ENCODE measurements around the gene EBF4. TPM values are rescaled to one million over a fixed set of nuclear protein-coding genes. Genes with fewer than 3 reads are reported as not detected.
A peak's percentile ranks its signal among the peaks of the same experiment; 100 is the strongest.

The EBF4 gene, protein sequence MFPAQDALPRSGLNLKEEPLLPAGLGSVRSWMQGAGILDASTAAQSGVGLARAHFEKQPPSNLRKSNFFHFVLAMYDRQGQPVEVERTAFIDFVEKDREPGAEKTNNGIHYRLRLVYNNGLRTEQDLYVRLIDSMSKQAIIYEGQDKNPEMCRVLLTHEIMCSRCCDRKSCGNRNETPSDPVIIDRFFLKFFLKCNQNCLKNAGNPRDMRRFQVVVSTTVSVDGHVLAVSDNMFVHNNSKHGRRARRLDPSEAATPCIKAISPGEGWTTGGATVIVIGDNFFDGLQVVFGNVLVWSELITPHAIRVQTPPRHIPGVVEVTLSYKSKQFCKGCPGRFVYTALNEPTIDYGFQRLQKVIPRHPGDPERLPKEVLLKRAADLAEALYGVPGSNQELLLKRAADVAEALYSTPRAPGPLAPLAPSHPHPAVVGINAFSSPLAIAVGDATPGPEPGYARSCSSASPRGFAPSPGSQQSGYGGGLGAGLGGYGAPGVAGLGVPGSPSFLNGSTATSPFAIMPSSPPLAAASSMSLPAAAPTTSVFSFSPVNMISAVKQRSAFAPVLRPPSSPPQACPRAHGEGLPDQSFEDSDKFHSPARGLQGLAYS
- polyA plus RNA-seq (ENCODE audit: insufficient read length) = 9.0 TPM

DNA sequence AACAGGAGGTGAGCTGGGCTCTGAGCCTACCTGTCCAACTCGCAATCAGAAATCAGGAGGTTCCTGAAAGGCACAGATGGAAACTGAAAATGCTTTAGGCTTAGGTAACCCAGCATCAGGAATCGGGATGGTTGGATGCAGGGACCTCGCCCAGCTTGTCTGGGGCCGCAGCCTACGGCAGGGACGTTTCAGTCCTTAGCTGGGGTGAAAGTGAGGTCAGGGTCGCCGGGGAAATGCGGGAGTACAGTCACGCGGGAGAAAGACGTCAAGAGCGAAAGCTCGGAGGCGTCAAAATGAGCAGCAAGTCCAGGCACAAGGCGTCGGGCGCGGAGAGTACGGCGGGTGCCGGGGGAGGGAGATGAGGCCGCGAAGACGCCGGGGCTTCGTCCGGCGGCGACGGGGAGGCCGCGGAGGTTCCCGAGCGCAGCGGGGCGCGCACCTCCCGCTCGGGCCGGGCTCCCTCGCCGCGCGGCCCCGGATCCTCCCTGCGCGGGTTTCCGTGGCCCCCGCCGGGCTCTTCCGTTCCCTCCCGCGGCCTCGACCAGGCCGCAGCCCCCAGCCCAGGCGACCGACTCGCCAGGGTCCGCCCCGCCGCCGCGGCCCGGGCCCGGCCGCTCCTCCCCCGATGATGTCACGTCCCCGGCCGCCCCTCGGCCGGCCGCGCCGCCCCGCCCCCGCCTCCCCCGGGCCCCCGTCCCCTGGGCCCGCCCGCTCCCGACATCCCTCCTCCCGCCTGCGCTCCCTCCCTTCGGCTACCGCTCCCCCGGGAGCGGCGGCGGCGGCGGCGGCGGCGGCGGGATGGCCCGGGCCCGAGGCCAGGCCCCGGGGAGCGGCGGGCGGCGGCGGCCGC, at the start of gene EBF4:
Gene EBF4 (plus strand): TSS at position 745 of the 850 bp plus-strand sequence. CDS start 866 bp downstream, outside the sequence.
- DNase-seq (ENCODE audit: low read depth) = no peak

DNA sequence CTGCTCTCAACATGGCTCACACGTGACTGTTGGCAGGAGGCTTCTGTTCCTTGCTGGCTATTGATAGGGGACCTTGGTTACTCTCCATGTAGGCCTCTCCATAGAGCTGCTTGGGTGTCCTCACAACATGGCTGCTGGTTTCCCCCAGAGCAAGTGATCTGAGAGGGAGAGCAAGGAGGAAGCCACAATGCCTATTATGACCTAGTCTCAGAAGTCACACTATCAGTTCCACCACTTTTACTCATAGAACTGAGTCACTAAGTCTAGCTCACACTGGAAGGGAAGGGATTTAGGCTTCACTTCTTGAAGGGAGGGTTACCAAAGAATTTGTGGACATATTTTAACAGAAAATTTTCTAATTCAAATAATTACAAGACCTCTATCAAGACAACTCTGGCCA, 48.9 kb upstream of the EBF4 start:
- no peak for DNase-seq (ENCODE audit: low read depth)

DNA sequence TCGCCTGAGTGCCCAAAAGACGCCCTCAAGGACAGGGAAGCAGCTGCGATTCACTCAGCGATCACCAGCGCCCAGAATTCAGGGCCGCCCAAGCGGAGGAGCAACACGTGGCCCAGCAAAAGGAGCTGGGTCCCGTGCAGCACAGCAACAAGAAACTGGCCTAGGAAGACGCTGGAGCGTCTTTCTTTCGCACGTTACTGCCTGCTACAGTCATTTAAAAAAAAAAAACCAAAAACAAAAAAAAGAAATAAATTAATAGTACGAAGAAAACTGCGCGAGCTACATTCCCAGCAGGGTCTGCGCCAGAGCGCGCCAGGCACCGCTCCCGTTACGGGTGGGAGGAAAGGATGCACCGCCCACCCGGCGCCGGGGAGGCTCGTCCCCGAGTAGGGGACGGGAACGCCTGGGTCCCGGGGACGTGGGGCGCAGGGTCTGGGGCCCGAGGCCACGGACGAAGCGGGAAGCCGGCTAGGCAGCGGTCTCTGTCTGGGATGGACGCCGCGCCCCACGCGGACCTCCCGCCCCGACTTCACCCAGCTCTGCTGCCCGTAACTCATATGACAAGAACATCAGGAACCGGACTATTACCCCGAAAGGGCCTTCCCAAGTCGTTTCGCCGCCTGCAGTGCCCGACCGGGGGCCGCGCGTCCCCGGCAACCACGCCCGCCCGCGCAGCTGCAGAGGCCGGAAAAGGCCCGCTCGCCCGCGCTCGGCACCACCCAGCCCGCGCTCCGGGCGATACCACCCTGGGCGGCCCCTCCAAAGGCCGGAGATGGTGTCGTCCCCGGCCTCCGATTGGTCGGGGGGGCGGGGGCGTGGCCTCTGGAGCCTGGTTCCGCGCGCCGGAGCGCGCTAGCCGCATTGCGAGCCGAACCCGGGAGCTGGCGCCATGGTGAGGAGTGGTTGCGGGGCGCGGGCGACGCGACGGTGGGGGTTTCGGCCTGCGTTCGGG, 40.5 kb upstream of the EBF4 start, which contains the start of gene NOP56:
Gene NOP56 (plus strand): TSS at position 861 of the 952 bp plus-strand sequence. CDS start 29 bp downstream, at position 890.
- no peak for DNase-seq (ENCODE audit: low read depth)

DNA sequence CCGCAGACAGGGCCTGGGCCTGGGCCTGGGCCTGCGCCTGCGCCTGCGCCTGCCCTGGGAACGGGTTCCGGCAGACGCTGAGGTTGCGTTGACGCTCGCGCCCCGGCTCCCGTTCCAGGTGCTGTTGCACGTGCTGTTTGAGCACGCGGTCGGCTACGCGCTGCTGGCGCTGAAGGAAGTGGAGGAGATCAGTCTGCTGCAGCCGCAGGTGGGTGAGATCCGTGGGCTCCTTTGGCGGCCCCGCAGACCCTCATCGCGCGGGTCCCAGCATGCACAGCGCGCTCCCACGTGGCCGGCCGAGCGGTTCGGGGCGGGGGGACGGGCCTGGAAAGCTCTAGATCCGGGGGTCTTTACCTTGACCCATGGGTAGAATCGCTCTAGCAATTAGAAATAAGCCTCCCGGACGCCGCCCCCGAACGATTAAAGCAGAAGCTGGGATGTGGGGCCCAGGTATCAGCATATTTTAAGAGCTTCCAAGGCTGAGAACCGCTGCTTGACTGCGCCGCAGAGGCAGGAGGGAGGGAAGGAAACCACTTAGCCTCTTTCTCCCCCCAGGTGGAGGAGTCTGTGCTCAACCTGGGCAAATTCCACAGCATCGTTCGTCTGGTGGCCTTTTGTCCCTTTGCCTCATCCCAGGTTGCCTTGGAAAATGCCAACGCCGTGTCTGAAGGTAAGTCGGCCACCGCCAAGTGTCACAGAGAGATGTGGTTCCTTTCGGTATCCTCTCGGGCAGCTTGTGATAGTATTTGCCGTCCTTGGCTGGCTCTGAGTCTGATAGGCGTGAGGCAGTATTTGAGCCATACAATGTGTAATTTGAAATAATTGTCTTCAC, 39.6 kb upstream of the EBF4 start:
- no peak for DNase-seq (ENCODE audit: low read depth)

DNA sequence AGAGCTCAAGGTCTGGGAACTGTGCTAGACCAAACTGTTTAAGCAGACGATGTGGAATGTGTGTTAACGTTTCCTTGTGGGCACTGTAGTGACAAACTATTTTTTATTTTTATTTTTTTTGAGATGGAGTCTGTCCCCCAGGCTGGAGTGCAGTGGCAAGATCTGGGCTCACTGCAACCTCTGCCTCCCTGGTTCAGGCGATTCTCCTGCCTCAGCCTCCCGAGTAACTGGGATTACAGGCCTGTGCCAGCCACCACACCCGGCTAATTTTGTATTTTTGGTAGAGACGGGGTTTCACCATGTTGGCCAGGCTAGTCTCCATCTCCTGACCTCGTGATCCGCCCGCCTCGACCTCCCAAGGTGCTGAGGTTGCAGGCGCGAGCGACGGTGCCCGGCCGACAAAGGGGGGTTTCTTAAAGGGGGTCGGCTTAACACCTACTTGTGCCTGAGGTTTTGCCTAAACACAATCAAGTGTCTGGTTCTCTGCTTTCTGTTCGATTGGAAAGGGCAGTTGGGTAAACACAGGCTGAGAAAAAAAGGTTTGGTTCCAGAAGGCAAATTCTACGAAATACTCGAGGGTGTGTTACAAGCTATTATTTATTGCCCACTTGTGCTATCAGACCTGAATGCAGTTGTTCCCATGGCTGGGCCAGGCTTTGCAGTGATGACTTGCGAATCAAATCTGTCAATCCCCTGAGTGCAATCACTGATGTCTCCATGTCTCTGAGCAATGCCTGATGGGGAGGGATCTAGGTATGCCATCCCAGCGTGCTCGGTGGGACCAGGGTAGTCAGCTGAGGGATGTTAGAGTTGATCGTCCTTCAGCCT, 38.8 kb upstream of the EBF4 start:
- DNase-seq (ENCODE audit: low read depth) = no peak

DNA sequence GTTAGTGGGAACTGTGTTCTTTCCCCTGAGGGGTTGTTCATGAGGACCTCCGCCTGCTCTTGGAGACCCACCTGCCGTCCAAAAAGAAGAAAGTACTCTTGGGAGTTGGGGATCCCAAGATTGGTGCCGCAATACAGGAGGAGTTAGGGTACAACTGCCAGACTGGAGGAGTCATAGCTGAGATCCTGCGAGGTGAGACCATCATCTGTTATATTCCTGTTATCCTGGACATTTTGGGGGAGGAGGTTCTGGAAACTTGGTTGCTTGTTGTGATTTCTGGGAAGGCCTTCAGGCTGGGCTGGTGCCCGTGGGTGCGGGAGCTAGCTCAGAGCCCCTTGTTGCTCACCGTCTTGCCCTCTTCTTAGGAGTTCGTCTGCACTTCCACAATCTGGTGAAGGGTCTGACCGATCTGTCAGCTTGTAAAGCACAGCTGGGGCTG, 38.2 kb upstream of the EBF4 start:
- DNase-seq (ENCODE audit: low read depth) = no peak

DNA sequence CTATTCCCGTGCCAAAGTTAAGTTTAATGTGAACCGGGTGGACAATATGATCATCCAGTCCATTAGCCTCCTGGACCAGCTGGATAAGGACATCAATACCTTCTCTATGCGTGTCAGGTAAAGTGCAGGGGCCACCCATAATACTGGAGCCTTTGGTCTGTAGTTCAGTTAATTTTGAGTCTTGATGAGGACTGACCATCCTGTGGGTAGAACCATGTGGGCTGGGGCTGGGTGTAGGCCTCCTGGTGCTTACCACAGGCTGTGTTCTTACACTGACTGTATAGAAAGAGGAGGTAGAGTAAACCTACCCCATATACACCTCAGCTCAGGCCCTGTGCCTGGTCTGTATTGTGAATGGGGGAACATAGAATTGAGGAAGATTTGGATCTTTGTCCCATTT, 37.7 kb upstream of the EBF4 start:
- DNase-seq (ENCODE audit: low read depth) = no peak

DNA sequence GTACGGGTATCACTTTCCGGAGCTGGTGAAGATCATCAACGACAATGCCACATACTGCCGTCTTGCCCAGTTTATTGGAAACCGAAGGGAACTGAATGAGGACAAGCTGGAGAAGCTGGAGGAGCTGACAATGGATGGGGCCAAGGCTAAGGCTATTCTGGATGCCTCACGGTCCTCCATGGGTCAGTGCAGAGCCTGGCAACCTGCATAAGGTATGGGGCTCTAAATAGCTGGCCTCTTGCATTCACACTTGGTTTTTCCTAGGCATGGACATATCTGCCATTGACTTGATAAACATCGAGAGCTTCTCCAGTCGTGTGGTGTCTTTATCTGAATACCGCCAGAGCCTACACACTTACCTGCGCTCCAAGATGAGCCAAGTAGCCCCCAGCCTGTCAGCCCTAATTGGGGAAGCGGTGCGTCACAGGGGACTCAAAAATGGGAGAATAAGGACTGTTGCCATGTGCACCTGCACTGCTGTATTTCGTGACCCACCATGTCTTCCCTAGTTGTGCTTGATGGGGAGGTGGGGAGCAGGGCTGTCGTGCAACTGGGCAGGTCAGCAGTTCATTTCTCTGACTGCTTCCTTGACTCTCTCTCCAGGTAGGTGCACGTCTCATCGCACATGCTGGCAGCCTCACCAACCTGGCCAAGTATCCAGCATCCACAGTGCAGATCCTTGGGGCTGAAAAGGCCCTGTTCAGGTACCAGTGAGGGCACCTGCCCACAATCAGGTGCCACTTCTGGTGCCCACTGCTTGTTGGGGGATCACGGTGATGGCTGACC, 37.1 kb upstream of the EBF4 start:
- DNase-seq (ENCODE audit: low read depth) = no peak

DNA sequence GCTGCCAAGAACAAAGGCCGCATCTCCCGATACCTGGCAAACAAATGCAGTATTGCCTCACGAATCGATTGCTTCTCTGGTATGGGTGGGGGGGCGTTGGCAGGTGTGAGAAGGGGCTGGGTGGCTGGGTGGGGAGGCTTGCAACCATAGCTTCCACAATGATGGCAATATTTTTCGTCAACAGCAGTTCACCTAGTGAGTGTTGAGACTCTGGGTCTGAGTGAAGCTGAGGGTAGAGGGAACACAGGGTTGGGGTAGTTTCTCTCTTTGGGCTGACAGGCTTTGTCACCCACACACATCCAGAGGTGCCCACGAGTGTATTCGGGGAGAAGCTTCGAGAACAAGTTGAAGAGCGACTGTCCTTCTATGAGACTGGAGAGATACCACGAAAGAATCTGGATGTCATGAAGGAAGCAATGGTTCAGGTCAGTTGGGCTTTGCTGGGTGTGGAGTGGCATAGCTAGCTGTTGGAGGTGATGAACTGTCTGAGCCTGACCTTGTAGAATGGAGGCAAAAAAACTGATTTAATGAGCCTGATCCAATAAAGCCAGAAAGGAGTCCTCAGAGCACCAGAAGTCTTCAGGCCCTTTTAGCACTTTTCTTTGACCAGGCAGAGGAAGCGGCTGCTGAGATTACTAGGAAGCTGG, 36.0 kb upstream of the EBF4 start:
- no peak for DNase-seq (ENCODE audit: low read depth)

DNA sequence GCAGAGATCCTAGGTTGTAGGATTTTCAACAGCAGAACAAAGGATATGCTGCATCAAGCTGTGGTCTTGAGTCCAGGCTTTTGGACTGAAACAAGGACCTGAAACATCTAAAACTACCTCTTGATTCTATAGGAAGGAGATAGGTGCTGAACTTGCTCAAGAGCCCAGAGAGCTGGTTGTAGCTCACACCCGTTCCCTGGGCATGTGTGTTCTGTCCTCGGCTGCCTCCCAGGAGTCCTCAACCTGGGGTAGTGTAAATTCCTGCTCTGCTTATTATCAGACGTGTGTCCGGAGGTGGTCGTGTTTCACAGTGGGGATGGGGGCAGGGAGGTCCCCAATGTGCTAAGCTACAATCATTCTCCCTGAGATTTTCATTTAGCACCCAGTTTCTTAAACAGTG, 35.3 kb upstream of the EBF4 start:
- DNase-seq (ENCODE audit: low read depth) = no peak

DNA sequence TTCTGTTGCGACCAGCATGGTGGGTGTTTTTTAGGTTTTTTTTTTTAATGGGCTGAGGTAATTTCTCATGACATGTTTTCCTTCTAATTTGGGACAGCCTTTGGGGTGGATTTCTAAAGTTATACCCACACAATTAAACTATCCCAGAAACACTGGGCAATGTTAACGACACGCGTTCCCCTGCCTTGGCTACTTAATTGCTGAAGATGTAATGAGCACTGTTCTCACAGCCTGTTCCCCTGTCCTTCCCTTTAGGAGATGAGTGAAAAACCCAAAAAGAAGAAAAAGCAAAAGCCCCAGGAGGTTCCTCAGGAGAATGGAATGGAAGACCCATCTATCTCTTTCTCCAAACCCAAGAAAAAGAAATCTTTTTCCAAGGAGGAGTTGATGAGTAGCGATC, 34.9 kb upstream of the EBF4 start:
- no peak for DNase-seq (ENCODE audit: low read depth)

DNA sequence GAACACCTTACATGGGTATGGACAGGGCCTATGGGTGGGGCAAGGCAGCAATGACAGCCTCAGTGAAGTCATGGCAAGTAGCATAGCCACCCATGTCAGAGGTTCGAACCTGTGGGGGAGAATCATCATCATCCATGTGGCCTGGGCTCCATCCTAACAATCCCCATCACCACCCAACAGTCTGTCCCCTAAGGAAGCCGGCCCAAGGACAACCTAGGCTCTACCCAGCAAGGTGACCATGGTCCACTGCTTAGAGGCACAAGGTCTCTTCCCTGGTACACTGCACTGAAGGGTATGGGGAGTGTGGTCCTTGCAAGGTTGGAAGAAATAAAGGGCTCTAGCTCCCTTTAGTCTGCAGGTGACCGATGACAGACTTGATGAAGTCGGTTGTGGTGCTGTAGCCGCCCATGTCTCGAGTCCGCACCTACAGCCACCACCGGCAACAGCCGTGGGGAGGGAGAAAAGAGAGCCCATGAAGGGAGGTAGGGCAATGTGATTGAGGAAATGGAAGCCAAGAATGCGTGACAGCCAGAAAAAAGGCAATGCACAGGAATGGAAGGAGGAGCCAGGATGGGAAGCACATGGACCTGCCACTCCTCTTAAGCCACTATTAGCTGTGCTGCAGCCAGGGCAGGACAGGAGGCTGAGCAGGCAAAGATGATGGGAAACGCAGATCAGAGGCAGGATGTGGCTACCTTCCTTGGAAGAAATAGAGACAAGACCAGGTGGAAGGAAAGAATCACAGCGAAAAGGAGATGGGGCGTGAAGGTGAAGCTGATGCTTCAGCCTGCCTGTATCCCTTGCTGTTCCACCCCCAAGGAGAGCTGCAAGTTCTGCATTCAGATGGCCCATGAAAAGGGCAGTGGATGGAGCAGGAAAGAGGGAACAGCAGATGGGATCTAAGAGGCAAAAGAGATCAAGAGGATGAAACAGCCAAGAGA, 33.9 kb upstream of the EBF4 start:
- no peak for DNase-seq (ENCODE audit: low read depth)

DNA sequence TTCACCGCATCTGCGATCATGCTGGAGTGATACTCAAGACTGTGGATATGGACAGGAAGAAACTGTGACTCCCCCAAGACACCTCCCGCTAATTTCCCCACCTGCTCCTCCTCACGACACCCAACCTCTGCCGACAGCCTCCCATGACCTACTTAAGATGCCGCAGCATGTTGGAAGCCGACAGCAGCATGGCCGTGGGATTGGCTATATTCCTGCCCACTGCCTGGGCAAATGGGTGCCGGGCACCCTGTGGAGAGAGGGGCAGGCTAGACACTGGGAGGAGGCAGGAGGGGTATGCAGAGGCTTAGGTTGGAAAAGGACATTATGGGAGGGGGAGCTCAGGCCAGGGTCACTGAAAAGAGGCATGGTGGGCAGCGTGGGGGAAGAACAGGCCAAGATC, 33.0 kb upstream of the EBF4 start:
- DNase-seq (ENCODE audit: low read depth) = no peak

DNA sequence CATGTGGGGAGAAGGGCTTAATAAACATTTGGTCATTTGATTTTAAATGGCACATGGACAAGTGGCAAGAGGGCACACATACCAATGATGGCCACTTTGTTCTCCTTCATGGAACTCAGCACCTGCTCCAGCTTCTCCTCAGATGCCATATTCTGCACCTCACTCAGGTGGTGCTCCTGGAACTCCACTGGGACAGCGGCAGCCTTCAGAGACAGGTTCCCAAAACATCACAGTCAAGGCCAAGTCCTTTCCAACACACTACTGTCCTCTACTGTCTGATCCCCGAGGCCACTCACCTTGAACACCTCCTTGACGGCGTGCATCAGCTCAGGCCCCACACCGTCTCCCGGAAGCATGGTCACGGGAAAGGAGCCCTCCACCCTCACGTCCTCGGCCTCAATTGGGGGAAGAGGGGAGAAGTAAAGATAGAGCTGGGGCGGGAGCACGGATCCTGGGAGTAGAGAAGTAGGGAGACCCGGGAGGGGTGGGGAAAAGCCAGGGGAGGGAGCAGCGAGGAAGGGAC, 29.2 kb upstream of the EBF4 start:
- DNase-seq (ENCODE audit: low read depth) = no peak

DNA sequence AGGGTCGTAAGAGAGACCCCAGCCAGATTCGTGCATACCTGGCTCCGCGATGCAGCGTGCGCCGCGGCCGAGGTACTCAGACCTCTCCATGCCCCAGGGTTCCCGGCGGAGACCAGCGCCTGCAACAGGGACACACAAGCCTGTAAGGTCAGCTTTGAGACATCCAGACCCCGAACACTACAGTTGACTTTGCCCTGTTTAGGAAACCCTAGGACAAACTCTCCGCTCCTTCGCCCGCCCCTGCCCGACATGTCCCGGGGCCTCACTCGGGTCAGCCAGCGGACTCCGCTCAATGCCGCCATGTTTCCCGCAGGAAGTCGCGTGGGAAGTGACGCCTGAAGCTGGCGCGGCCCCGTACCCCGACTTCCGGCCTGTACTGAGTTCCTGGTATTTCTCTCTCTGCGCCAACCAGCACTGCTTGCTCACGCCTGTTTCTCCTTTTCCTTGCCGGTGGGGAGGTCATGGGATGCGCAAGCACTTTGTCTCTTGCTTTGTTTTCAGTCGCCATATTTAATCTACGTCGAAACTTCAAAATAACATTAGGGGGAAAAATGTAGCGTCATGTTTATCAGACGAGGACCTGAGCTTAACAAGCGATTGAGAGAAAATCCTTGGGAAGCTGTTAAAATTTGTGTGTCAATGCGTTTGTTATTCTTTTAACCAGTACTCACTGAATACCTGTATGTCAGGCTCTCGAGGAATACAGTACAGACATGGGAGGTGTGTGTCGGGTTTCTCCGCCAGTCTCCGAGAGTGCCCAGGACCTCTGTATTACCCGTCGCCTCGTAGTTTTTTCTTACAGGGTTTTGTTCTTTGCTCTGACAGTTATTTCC, 28.5 kb upstream of the EBF4 start, which contains the start of gene IDH3B:
Gene IDH3B (minus strand): TSS at position 330 of the 833 bp plus-strand sequence. CDS start 28 bp downstream, at position 302.
- DNase-seq (ENCODE audit: low read depth) = peak; percentile 82
